Measurements from ENCODE around the gene ZNF554.

ZNF554 gene

GRCh38 chr19:2819540-2820111, at the start of gene ZNF554:
TSS of gene ZNF554 (plus strand) at chr19:2819868. CDS start at chr19:2820072, 204 bp downstream.
- peak; percentile 78 for DNase-seq (ENCODE audit: low read depth, low spot score)

DNA sequence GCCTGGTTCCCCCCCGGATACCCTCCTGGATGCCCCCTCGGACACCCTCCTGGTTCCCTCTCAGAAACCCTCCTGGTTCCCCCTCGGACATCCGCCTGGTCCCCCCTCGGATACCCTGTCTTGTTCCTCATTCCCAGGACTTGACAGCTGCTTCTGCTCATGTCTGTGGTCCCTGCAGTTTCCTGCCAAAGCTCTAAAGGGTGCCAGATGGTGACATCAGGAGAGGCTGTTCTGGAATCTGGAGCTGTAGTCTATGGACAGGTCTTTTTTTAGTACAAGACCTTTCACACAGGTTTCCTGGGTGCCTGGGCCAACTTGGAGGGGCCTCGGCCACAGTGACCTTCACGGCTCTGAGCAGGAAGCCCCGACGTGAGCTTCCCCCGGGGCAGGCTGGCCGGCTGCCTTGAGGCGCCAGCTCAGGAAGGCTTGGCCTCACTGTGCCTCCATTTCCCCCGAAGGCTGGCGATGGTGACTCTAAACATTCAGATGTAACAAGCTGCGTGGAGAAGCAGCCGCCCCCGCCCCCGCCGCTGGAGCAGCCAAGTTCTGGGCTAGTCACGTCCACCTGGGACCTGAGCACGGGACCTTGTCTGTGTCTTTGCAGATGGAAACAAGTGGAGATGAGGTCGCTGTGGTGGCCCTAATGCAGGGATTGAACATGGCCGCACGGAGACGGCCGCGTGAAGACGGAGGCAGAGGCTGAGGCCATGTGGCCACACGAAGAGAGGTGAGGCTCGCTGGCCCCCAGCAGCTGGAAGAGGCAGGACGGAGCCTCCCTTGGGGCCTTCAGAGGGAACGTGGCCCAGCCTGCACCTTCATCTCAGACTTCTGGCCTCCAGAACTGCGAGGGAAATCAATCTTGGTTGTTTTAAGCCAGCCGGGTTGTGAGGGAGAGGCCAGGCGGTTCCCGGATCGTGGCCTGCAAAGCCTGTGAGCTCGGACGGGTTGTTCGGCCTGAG, 49.3 kb upstream of the ZNF554 start:
- DNase-seq (ENCODE audit: low read depth, low spot score): no peak

- DNase-seq (ENCODE audit: low read depth, low spot score): no peak
Measured at GRCh38 chr19:2771786-2772674, 47.6 kb upstream of the ZNF554 start.

DNA sequence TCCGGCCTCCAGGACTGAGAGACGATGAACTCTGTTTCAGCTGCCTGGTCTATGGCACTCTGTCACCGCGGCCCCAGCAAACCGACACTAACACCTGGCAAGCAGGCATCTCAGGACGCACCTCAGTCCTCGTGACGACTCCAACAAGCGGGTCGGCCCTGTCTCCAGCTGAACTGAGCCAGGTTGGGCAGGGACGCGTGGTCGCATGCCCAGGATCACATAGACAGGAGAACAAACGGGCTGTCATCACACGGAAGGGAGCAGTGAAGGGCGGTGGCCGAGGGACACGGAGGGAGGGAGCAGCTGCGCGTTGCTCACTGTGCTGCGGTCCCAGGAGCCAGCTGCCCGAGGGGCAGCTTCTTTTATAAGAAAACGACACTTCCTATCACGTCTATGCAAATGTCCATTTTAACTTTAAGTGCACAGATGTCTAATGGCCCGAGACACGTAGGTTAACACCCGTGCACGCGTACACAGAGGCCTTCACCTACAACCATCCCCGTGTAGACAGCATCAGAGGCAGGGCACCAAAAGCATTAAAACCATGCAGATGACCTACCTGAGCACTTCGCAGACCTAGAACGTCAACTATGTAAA, 45.5 kb upstream of the ZNF554 start:
- DNase-seq (ENCODE audit: low read depth, low spot score): no peak

DNA sequence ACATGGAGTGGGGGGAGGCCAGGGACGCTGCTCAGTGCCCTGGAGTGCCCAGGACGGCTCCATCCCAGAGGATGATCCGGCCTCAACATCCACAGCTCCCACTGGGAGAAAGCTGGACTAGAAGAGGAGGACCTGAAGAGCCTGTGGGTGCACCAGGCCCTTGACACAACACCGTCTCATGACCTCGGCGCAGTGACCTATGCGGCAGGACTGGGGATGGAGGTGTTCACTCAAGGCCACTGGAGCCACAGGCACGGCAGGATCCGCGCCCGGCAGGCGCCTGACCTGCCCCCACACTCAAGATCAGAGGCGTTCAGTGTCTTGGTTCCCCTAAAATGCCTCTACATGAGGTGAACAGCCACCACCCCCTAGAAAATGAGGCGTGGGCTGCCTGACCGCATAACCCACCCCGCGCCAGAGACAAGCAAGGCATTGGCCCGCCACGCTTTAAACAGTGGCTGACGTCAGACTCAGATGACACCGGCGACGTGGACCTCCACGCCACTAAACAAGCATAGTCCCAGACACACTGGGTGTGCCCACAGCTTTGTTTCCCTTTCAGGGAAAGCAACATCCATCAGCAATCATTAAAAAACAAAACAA, 44.6 kb upstream of the ZNF554 start:
- no peak for DNase-seq (ENCODE audit: low read depth, low spot score)

- DNase-seq (ENCODE audit: low read depth, low spot score): no peak
Measured at GRCh38 chr19:2775556-2776430, 43.9 kb upstream of the ZNF554 start.

DNA sequence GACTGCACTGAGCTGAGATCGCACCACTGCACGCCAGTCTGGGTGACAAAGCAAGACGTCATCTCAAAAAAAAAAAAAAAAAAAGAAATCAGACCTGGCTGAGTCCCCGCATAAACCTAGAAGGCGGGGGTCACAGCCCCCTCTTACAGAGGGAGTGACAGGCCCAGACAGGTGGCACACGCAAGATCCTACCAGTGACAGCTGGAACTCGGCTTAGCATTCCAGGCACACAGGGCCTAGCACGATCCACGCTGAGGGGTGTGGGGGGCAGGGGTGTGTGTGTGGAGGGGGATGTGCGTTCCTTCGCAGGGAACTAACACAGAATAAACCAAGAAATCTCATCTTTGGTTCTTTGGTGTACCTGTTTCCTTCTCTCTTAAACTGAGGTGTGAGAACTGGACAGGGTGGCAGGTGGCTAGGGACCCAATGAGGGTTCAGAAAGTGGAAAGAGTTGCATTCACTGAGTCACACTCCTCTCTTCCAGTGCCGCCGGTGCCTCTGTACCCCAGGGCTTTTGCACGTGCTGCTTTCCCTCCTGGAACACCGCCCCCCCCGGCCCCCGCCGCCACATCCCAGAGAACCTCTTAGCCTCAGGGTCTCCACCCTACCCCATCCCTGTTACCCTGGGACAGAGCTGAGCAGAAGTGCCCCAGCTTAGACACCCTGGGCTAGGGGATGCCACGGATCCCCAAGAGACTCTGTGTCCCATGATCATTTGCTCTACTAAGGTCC, 41.5 kb upstream of the ZNF554 start:
- DNase-seq (ENCODE audit: low read depth, low spot score): no peak

- DNase-seq (ENCODE audit: low read depth, low spot score): no peak
Measured at GRCh38 chr19:2779121-2779740, 40.4 kb upstream of the ZNF554 start.

DNA sequence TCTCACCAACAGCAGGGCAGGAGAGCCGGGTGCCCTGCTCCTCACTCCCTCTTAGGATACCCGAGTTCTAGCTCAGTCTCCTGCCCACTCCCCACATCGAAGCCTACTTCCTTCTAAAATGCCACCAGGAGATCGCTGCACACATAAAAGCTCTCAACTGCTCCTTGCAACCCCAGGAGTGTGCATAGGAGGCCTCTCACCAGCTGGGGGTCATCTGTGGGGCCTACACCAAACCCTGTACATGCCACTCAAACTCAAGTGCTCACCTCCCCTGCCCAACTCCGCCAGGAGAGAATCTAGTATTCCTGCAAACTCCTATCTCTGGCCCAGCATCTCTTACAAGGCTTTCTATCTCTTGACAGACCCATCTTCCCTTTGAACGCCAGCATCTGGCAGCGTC, 39.4 kb upstream of the ZNF554 start:
- no peak for DNase-seq (ENCODE audit: low read depth, low spot score)

- DNase-seq (ENCODE audit: low read depth, low spot score): no peak
Measured at GRCh38 chr19:2782329-2782935, 37.2 kb upstream of the ZNF554 start.

DNA sequence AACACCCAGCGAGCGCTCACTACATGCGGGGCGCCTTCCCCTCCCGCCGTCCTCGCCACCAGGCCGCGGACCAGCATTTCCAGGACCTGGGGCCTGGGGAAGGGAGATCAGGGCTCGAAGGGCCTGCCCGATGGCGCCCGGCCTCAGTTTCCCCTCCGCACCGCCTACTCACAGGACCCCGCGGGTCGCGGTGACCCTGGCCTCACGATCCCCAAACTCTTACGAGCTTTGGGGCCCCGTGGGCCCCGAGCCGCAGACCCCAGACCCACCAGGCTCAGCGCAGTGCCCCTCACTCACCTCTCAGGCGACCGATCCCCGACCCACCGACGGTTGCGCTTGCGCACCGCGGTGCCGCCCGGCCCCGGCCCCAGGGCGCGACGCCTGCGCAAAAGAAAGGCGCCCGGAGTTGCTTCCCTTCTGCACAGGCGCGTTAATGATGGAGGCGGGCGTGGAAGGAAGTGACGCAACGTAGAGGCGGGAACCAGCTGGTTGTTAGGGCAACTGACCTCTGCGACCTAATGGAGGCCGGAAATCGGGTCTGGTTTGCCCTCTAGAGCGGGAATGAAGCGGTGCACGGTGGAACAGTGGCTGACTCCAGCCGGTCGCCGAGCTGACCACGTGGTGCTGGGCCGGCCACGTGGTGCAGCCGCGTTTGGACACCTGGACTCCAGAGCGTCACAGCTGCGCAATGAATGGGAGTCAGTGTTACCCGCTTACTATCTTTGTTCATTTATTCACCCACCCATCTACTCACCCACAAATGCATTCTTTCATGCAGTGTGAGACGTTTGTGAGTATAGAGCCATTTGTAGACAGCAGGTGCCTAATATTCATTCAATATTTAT, 36.5 kb upstream of the ZNF554 start, which contains the start of gene SGTA:
Gene SGTA (minus strand): TSS at position 338 of the 845 bp plus-strand sequence. CDS start 14,205 bp downstream, outside the sequence.
- peak; percentile 98 for DNase-seq (ENCODE audit: low read depth, low spot score)

- DNase-seq (ENCODE audit: low read depth, low spot score): no peak
Measured at GRCh38 chr19:2783781-2784145, 35.9 kb upstream of the ZNF554 start.

DNA sequence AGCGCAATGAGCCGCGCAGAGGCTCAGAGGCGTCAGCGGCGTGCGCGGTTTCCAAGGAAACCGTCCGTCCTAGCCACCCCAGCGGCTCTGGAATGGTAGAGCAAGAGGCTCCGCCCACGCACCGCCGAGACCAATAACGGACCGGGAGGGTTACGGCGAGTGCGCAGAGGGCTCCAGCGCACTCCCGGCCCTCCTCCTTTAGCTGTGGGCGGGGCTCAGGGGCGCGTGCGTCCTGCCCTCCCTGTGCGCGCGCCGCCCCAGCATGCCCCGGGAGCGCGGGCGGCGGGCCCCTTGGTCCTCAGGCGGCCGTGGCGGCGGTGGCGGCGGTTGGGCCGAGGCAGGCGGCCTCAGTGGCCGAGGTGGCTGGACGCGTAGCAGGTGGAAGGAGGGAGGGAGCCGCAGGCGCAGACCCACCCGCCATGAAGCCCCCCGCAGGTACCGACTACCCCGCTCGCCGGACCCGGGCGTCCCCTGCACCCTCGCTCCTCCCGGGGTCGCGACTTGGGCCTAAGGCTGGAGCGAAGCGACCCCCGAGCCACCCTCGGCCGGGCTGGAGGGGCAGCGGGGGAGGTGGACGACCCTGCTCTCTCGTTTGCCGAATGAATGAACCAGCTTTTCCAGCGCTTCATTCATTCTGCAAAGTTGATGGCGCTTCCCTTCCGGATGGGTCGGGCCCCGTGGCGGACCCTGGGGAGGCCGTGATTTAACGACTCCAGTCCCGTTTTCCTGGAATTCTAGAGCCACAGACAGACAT, 34.2 kb upstream of the ZNF554 start, which contains the start of gene THOP1:
Gene THOP1 (plus strand): TSS at position 260 of the 754 bp plus-strand sequence. CDS start 160 bp downstream, at position 420.
- DNase-seq (ENCODE audit: low read depth, low spot score): peak; percentile 90

DNA sequence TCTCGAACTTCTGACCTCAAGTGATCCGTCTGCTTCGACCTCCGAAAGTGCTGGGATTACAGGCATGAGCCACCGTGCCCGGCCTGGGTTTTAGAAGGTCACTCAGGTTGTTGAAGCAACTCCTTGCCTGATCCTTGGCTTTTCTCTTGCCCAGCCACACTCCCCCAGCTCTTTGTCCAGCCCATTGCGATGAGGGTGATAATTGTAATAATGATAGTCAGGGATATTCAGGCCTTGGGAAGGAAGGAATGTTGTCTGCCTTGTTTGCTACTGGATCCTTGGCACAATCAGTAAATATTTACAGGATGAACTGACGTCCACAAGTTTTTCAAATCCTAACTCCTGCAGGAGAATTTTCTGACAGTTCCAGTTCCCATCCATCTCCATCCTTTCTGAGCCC, 32.6 kb upstream of the ZNF554 start:
- no peak for DNase-seq (ENCODE audit: low read depth, low spot score)

DNA sequence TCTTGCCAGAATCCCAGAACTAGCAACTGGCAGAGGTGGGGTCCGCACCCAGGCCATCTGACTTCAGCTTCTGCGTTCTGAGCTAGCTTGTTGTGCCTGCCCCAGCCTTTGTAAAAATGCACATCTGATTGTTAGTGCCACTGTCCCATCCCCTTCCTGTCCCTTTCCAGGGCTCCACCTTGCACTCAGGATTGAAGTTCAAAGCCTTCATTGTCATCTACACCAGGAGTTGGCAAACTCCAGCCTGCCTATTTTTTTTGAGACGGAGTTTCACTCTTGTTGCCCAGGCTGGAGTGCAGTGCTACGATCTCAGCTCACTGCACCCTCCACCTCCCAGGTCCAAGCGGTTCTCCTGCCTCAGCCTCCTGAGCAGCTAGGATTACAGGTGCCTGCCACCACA, 31.4 kb upstream of the ZNF554 start:
- no peak for DNase-seq (ENCODE audit: low read depth, low spot score)

DNA sequence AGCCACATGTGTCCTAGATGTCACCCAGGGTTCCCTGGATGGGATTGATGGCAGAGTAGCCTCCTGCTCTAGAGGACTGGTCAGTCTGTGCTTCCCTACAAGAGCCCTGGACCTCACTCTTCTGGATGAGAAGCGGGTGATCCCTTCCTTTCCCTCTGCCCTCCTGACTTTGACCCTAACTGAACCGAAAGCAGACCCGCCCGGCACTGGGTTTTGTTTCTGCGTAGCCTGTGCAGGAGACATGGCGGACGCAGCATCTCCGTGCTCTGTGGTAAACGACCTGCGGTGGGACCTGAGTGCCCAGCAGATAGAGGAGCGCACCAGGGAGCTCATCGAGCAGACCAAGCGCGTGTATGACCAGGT, 29.5 kb upstream of the ZNF554 start:
- no peak for DNase-seq (ENCODE audit: low read depth, low spot score)
